NCI-H526 treated with DMSO at 0.1 percent for 48 hours (cell line): ENCODE results near the gene SNAI3.

Experiments used
- DNase-seq: peaks from one replicate; lab custom pipeline; 2025; lab: John Stamatoyannopoulos, UW

Gene SNAI3

DNA sequence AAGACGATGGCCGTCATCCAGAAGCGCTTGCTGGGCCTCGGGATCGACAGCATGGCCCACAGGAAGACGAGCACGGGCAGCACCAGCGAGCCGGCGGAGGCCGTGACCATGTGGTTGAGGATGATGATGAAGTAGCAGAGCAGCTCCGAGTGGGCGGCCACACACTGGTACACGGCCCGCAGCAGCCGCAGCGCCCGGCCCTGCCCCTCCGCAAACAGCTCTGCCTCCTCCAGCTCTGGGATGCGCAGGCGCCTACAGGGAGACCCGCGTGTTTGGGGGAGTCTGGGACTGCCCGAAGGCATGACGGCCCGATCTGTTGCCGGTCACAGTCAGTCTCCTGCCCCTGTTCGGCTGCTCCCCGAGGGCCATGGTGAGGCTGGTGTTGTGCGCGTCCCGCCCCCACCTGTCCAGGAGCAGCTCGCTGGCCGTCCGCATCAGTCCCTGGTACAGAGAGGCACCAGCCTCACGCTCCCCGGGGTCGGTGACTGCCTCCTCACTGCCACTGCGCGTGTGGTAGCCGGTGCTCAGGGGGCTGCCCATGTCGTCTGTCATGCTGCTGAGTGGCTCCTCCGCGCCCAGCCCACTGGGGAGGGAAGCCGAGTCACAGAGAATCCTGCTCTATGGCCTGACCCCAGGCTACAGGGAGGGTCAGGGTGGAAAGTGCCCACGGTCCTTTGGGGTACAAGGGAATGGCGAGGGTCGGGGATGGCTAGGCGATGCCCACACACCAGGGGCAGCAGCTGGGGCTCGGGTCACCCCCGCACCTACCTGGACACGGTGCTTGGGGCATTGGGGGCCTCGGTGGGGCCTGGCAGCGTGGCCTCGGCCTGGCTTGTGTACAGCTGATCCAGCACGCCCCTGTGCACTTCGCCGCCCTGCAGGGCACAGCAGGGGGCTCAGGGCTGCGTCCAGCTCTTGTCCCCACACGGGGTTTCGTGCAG, 35.8 kb upstream of the SNAI3 start:
- no peak for DNase-seq

- no peak for DNase-seq
Observed at GRCh38 chr16:88721236-88721635, 34.9 kb upstream of the SNAI3 start.

DNA sequence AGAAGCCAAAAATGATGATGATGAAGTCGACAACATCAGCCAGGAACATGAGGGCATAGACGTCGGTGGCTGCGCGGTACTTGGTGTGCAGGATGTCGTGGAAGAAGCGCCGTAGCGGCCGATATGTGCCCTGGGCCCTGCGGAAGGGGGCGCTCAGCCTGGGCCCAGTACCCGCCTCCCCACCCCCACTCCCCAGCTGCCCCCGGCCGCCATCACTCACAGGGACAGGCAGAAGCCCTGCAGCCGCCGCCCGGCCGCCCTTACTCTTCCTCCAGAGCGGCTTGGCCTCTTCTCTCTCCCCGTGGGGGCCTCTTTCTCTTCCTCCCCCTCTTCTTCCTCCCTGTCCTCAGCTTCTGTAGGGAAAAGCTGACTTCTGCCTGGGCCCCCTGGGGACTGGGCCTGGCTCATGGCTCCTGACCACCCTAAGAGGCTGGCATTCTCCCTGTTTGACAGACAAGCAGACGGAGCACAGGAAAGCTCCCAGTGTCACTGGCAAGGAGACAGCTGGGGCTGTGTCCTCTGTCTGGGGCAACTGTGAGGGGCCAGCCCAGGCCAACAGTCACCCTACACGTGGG, 34.2 kb upstream of the SNAI3 start:
- no peak for DNase-seq

DNA sequence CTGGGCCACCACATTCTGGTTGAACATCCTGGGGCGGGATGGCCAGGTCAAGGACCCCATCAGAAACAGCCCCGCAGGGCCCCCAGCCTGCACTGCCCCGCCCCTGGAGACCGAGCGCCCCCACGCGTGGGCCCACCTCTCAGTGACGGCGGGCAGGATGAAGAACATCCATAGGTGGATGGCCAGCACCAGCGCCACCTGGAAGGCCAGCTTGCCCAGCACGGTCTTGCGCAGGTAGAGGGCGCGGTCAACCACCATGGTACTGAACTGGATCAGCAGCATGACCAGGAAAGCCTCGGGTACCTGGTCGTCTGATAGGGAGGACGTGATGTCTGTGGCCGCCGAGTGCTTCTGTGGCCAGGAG, 33.6 kb upstream of the SNAI3 start:
- no peak for DNase-seq

DNA sequence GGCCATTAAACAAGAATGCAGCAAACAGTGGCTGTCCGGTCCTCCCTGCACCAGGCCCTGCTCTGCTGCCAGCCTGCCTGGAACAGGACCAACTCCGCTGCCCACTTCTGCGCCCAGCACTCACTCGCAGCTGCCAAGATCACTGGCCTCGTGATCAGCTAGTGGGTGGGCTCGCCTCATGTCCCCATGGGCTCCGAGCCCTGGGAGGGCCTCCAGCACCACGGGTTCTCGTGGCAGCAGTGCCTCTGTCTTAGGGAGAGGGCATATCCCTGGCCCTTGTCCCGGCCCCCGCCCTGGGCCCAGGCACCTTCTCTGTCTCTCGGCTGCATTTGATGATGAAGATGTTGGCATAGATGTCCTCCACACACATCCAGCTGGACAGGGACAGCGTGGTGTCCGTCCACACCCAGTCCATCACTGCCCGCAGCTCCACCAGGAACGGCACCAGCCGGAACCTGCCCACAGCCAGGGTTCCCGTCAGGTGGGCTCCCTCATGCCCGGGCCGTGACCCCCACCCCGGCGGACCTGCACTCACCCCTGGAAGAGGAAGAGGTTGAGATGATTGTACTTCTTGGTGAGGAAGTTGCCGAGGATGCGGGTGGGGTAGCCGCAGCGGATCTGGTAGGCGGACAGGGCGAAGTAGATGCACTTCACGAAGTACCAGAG, 33.1 kb upstream of the SNAI3 start:
- no peak for DNase-seq

GRCh38 chr16:88718178-88718577, 31.9 kb upstream of the SNAI3 start:
- no peak for DNase-seq

DNA sequence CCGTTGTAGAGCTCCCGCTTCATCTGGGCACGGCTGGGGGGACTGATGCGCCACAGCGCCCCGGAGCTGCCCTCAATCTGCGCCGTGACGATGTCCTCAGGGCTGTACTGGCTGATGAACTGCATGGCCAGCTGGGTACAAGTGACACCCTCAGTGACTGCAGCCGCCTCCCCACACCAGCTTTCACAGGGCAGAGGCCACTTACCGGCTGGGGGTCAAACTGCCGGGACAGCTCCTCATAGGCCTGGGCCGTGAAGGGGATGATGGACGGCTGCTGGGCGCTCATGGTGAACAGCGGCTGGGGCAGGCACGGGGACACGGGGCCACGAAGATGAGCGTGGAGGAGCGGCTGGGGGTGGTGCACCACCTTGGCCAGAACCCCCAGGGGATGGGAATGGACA, 30.3 kb upstream of the SNAI3 start:
- no peak for DNase-seq

GRCh38 chr16:88716201-88716600, 29.9 kb upstream of the SNAI3 start:
- DNase-seq, result no peak

DNA sequence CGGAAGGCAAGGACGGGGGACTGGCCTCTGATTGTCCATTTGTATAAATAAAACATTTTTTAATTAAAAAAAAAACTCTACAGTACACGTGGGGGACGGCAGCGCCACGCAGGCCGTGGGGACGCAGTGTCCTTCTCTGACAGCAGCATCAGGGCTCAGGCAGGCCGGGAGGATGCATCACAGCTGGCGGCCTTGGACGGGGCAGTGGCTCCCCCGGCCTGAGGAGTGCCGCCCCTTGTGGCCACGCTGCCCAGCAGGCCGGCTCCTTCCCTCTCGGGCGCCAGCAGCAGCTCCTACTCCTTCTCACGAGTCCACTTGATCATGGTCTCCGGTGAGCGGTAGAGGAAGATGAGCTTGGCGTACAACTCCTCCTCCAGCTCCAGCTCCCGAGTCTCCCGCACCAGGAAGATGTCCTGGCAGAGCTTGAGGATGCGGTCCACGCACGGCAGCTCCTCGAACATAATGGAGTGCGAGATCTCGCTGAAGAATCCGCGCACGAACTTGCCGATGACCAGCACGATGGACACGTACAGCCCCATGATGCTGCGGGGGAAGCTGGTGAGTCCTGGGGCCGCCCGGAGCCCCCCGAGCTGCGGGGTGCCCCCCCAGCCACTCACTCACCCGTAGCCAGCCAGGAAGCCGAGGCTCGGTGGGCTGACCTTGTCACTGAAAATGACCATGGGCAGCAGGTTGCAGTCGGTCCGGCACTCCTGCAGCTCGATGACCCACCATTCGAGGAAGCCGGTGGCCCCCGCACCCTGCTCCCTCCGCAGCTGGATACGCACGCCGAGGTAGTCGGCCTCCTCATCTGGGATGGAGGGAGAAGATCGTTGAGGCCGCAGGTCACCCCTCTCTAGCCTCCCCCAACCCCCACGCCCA, 29.2 kb upstream of the SNAI3 start:
- no peak for DNase-seq

GRCh38 chr16:88714420-88715302, 28.4 kb upstream of the SNAI3 start:
- DNase-seq, result no peak

GRCh38 chr16:88713568-88714419, 27.5 kb upstream of the SNAI3 start:
- DNase-seq, result no peak

- DNase-seq, result no peak
Observed at GRCh38 chr16:88713054-88713453, 26.7 kb upstream of the SNAI3 start.

GRCh38 chr16:88712362-88712979, 26.2 kb upstream of the SNAI3 start:
- DNase-seq, result no peak

DNA sequence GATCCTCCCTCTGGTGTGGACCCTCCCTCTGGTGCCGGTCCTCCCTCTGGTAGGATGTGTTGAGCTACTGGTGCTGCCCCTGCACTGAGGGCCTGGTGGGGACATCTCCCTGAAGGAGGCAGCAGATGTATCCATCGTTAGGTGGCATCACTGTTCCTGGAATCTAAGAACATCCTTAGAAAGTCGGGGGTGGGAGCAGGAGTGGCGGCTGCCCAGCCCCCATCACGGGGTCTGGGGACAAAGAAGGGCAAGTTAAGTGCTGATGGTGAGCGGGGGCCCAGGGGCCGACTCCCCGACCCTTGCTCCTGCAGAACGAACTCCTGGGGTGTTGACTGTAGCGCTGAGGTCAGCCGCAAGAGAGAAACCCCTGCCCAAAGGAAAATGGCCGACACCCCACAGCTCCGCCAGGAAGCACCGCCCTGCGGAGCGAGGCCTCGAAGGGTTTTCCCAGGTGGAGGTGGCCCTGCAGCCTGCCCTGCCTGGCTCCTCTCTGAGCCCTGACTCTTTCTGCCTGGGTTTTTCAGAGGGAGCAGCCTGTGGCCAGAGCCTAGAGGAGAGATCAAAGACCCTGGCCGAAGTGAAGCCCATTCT, 25.5 kb upstream of the SNAI3 start:
- DNase-seq, result no peak

- no peak for DNase-seq
Observed at GRCh38 chr16:88710556-88710955, 24.2 kb upstream of the SNAI3 start.

- DNase-seq, result no peak
Observed at GRCh38 chr16:88706965-88707826, 20.9 kb upstream of the SNAI3 start.

DNA sequence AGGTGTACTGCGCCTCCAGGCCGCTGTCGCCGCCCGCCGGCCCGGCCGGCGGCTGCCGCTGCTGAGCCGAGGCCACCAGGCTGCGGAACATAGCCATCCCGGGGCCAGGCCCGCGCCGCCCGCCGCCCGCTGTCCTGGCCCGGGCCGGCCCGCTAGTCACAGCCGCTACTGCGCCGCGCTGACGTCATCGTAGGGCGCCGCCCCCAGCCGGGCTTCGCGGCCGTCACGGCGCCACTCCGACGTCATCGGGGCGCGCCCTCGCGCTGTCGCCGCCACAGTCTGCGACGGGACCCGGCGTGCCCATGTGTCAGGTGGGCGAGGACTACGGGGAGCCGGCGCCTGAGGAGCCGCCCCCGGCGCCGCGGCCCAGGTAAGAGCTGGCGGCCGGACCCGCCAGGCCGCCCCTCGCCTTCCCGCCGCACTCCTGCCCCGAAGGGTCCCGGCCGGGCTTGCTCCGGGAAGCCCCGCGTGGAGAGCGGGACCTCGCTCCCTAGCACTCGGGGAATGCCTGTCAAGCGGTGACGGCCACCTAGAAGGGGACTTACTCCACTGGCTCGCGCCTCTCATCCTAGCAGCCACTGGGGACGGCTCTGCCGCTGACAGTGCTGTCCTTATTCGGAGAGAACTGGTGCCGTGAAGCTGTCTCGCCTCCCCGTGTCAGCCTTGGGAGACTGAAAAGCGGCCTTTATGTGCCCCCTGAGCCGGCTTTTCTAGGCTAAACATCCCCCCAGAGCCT, 20.1 kb upstream of the SNAI3 start, which contains the start of the genes CTU2 and RNF166:
Gene CTU2, plus strand, starts transcription at position 275 of the 736 bp plus-strand sequence. Its CDS starts 28 bp downstream, at position 303.
Gene RNF166, minus strand, starts transcription at position 180 of the 736 bp plus-strand sequence. Its CDS starts 83 bp downstream, at position 97.
- DNase-seq, result peak; percentile 17
